Kasumi-1 (cell line): Measurements from ENCODE around the gene DDX1.

Experiments
- DNase-seq, 2 experiments: peaks; one replicate each; lab custom pipeline; 2025; lab: John Stamatoyannopoulos, UW

Gene DDX1

GRCh38 chr2:15646661-15647060 lies 55.0 kb downstream of the DDX1 start:
- no peak for DNase-seq

GRCh38 chr2:15647622-15648590 lies 56.2 kb downstream of the DDX1 start:
- no peak for DNase-seq

- no peak for DNase-seq
These were observed 57.2 kb downstream of the DDX1 start for GRCh38 chr2:15648593-15649525.

GRCh38 chr2:15649561-15650255 lies 58.0 kb downstream of the DDX1 start:
- DNase-seq, result no peak

GRCh38 chr2:15650616-15651366 lies 59.1 kb downstream of the DDX1 start:
- DNase-seq, result no peak

- no peak for DNase-seq
These were observed 59.7 kb downstream of the DDX1 start for GRCh38 chr2:15651367-15651727.

GRCh38 chr2:15652252-15652651 lies 60.6 kb downstream of the DDX1 start:
- no peak for DNase-seq

GRCh38 chr2:15652801-15653200 lies 61.1 kb downstream of the DDX1 start:
- no peak for DNase-seq

- DNase-seq, result no peak
These were observed 62.4 kb downstream of the DDX1 start for GRCh38 chr2:15653806-15654726.

- no peak for DNase-seq
These were observed 63.0 kb downstream of the DDX1 start for GRCh38 chr2:15654727-15655073.

- DNase-seq, result no peak
These were observed 63.6 kb downstream of the DDX1 start for GRCh38 chr2:15655123-15655887.

- no peak for DNase-seq
These were observed 64.4 kb downstream of the DDX1 start for GRCh38 chr2:15656090-15656489.

GRCh38 chr2:15657759-15658158 lies 66.1 kb downstream of the DDX1 start:
- no peak for DNase-seq

GRCh38 chr2:15658911-15659310 lies 67.2 kb downstream of the DDX1 start:
- no peak for DNase-seq

GRCh38 chr2:15660491-15661294 lies 69.0 kb downstream of the DDX1 start:
- no peak for DNase-seq

GRCh38 chr2:15661295-15661569 lies 69.6 kb downstream of the DDX1 start:
- no peak for DNase-seq

GRCh38 chr2:15662026-15662425 lies 70.4 kb downstream of the DDX1 start:
- no peak for DNase-seq

- DNase-seq, result no peak
These were observed 70.9 kb downstream of the DDX1 start for GRCh38 chr2:15662579-15662978.

GRCh38 chr2:15663802-15664201 lies 72.1 kb downstream of the DDX1 start:
- DNase-seq, result no peak
